Caco-2 (cell line): ENCODE measurements around the gene SLC35F1. TPM values are rescaled to one million over a fixed set of nuclear protein-coding genes. Genes with fewer than 3 reads are reported as not detected.

Experiments used
- BruUV-seq: library from RNA; stranded (reverse); fragments of 400-500 nt; replicated peaks from 2 replicates; lab custom pipeline; 2021; lab: Mats Ljungman, UMichigan
- CTCF ChIA-PET: fragments of 300-600 bp; sonication (Branson Sonifier 250); formaldehyde crosslinking; loops from one replicate; lab custom pipeline; 2022; ENCODE audit warnings: antibody characterized with exemption; lab: Charles Lee
- POLR2A ChIA-PET: fragments of 300-600 bp; sonication (Branson Sonifier 250); formaldehyde crosslinking; loops from one replicate; lab custom pipeline; 2022; ENCODE audit warnings: antibody characterized with exemption; lab: Charles Lee
- DNase-seq, 2 experiments: peaks; one replicate each; pipeline versions ENCODE4 v3.0.0 to v3.0.0-alpha.2; 2020 to 2022
- H3K27me3 ChIP-seq: replicated peaks from 2 replicates; pipeline ENCODE4 v1.6.0; 2011; ENCODE audit warnings: low read length; ENCODE audit not compliant: control insufficient read depth, insufficient read depth
- H3K36me3 ChIP-seq: 2 replicates; pipeline ENCODE4 v1.5.1; 2011; ENCODE audit warnings: low read length; ENCODE audit not compliant: control insufficient read depth, insufficient read depth
- H3K4me1 ChIP-seq: fragments of 250-450 bp; sonication (Bioruptor Pico); 2 replicates; pipeline ENCODE4 v1.5.1; 2020; ENCODE audit warnings: mild to moderate bottlenecking
- H3K4me3 ChIP-seq: 2 replicates; pipeline ENCODE4 v1.5.1; 2011; ENCODE audit warnings: low read depth, mild to moderate bottlenecking, control low read depth, low read length
- H3K9me3 ChIP-seq: fragments of 250-450 bp; sonication (Bioruptor Pico); 2 replicates; pipeline ENCODE4 v1.5.1; 2020; ENCODE audit warnings: mild to moderate bottlenecking, moderate library complexity
- H3K27ac Mint-ChIP-seq: one replicate; pipeline ENCODE4 v1.8.0; 2022; ENCODE audit warnings: mixed read lengths; ENCODE audit not compliant: unreplicated experiment
- H3K27me3 Mint-ChIP-seq: one replicate; pipeline ENCODE4 v1.8.0; 2022; ENCODE audit warnings: mixed read lengths; ENCODE audit not compliant: insufficient read depth, unreplicated experiment
- H3K36me3 Mint-ChIP-seq: one replicate; pipeline ENCODE4 v1.8.0; 2022; ENCODE audit warnings: mild to moderate bottlenecking, mixed read lengths; ENCODE audit not compliant: insufficient read depth, unreplicated experiment
- H3K4me1 Mint-ChIP-seq: one replicate; pipeline ENCODE4 v1.8.0; 2022; ENCODE audit warnings: low read depth, mixed read lengths; ENCODE audit not compliant: unreplicated experiment
- H3K4me3 Mint-ChIP-seq: one replicate; pipeline ENCODE4 v1.8.0; 2022; ENCODE audit warnings: mild to moderate bottlenecking, moderate library complexity, mixed read lengths; ENCODE audit not compliant: unreplicated experiment
- H3K9me3 Mint-ChIP-seq: one replicate; pipeline ENCODE4 v1.8.0; 2022; ENCODE audit warnings: mixed read lengths; ENCODE audit not compliant: unreplicated experiment
- CTCF ChIP-seq, 2 experiments: fragments of 200-600 bp in 1 of 2; IDR thresholded peaks; 1 replicate in 1 of 2; 2 replicates in 1 of 2; pipeline versions ENCODE4 v1.5.1 to v1.8.0; 2011 to 2022; ENCODE audit warnings: antibody characterized with exemption in 1 of 2, control low read depth in 1 of 2, inconsistent platforms in 1 of 2, low read depth in 1 of 2, low read length in 1 of 2, mild to moderate bottlenecking in 1 of 2, moderate library complexity in 1 of 2; ENCODE audit not compliant: insufficient read depth in 1 of 2, severe bottlenecking in 1 of 2, unreplicated experiment in 1 of 2
- intact Hi-C: fragments of 100-400 bp; cut with micrococcal nuclease; formaldehyde crosslinking; loops from one replicate; pipeline ENCODE4 v1.10.0; 2022; ENCODE audit not compliant: unreplicated experiment
- total RNA-seq: library from RNA; stranded (reverse); gene quantifications from 2 replicates; pipeline ENCODE4 v1.2.3, GENCODE V29; 2022

The SLC35F1 gene
- total RNA-seq, 1 experiment from 2014 or later, result not detected

DNA sequence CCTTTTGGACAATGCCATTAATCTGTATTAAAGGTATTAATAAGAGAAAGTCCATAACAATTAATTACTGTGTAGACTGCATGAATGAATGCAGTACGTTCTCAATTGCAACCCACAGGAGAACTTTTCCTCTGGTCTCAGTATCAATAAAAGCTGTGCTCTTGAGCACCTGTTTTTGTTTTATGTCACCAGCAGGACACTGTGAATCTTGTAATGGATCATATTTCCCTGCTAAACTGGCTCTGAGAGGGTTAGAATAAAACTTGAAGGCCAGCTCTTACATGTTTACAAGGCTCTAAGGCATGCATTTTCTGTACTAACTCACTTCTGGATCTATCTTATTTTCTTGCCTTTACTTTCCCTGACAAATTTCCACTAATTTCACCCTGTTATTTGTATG, 426.7 kb downstream of the SLC35F1 start:
- H3K4me3 ChIP-seq, result no peak overlapping the region
- intact Hi-C loops, result no loop called here
- Mint-ChIP-seq H3K27ac (no peak overlapping the region), H3K9me3 (no peaks in the 10 kb centered on the region), H3K4me3 (no peak overlapping the region), H3K36me3 (no peaks in the 10 kb centered on the region), H3K4me1 (no peaks in the 10 kb centered on the region), H3K27me3 (no peaks in the 10 kb centered on the region)
- no TSS peak for BruUV-seq
- no peak for DNase-seq
- no peak for TF ChIP-seq CTCF (IDR thresholded peaks at IDR 0.05; ENCODE audit: insufficient read depth in 1 of 2, low read depth in 1 of 2, low read length in 1 of 2, severe bottlenecking in 1 of 2, unreplicated experiment in 1 of 2)
- H3K36me3 ChIP-seq, result no peaks in the 10 kb centered on the region
- H3K27me3 ChIP-seq, result no peaks in the 10 kb centered on the region
- no peaks in the 10 kb centered on the region for H3K4me1 ChIP-seq
- no peaks in the 10 kb centered on the region for H3K9me3 ChIP-seq
- ChIA-PET POLR2A (no interaction called here), CTCF (no interaction called here)

- Histone ChIP-seq H3K9me3 (no peaks in the 10 kb centered on the region), H3K36me3 (no peaks in the 10 kb centered on the region), H3K4me1 (no peaks in the 10 kb centered on the region), H3K27me3 (no peaks in the 10 kb centered on the region), H3K4me3 (no peak overlapping the region)
- no peak overlapping the region for H3K4me3 Mint-ChIP-seq
- H3K9me3 Mint-ChIP-seq, result peaks cover 6% of the 10 kb centered on the region
- H3K36me3 Mint-ChIP-seq, result no peaks in the 10 kb centered on the region
- no peak overlapping the region for H3K27ac Mint-ChIP-seq
- POLR2A ChIA-PET, result no interaction called here
- no peaks in the 10 kb centered on the region for H3K4me1 Mint-ChIP-seq
- CTCF ChIA-PET, result no interaction called here
- BruUV-seq, result no TSS peak
- DNase-seq, result no peak
- intact Hi-C loops, result no loop called here
- no peak for TF ChIP-seq CTCF (IDR thresholded peaks at IDR 0.05; ENCODE audit: insufficient read depth in 1 of 2, low read depth in 1 of 2, low read length in 1 of 2, severe bottlenecking in 1 of 2, unreplicated experiment in 1 of 2)
- H3K27me3 Mint-ChIP-seq, result no peaks in the 10 kb centered on the region
Observed at GRCh38 chr6:118334634-118335033, 427.6 kb downstream of the SLC35F1 start.

DNA sequence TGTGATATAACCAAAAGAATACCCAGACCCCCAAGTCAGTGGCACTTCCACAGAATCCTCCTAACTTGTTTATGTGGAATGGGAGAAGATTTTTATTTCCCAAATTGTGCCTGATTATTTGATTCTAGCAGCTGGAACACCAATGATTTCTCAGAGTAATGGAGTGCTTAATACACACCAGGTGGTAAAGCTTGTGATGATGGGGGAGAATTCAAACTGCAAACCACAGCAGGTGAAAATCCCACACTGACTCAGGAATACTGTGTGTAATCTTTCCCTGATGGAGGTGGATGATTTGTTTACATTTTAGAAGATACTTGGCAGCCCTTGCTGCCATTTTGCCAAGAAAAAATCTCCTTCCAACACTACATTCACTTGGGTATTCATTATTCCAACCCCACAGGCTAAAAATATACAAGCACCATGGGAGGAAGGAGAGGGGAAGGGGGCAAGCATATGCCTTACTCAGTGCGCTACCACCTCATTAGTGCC, 428.3 kb downstream of the SLC35F1 start:
- H3K4me1 Mint-ChIP-seq, result no peaks in the 10 kb centered on the region
- H3K4me1 ChIP-seq, result no peaks in the 10 kb centered on the region
- H3K9me3 Mint-ChIP-seq, result peaks cover 9% of the 10 kb centered on the region
- H3K9me3 ChIP-seq, result no peaks in the 10 kb centered on the region
- no TSS peak for BruUV-seq
- no peak overlapping the region for H3K4me3 Mint-ChIP-seq
- no peaks in the 10 kb centered on the region for H3K27me3 Mint-ChIP-seq
- H3K36me3 ChIP-seq, result no peaks in the 10 kb centered on the region
- ChIA-PET POLR2A (no interaction called here), CTCF (no interaction called here)
- intact Hi-C loops, result no loop called here
- no peak overlapping the region for H3K4me3 ChIP-seq
- TF ChIP-seq CTCF (IDR thresholded peaks at IDR 0.05; ENCODE audit: insufficient read depth in 1 of 2, low read depth in 1 of 2, low read length in 1 of 2, severe bottlenecking in 1 of 2, unreplicated experiment in 1 of 2), result no peak
- H3K36me3 Mint-ChIP-seq, result no peaks in the 10 kb centered on the region
- DNase-seq, result no peak
- H3K27me3 ChIP-seq, result no peaks in the 10 kb centered on the region
- H3K27ac Mint-ChIP-seq, result no peak overlapping the region
